Putamen (tissue), 1 donor: ENCODE results near the gene C5AR2.
"Not testable (repeated sequence)": the region's sequence is repeated elsewhere in the genome, so short reads cannot be mapped to it uniquely, and the experiment has no call there.

Experiments used
- DNase-seq: peaks from one replicate; pipeline ENCODE4 v3.0.0-alpha.2; 2016; ENCODE audit warnings: low spot score

Gene C5AR2

DNA sequence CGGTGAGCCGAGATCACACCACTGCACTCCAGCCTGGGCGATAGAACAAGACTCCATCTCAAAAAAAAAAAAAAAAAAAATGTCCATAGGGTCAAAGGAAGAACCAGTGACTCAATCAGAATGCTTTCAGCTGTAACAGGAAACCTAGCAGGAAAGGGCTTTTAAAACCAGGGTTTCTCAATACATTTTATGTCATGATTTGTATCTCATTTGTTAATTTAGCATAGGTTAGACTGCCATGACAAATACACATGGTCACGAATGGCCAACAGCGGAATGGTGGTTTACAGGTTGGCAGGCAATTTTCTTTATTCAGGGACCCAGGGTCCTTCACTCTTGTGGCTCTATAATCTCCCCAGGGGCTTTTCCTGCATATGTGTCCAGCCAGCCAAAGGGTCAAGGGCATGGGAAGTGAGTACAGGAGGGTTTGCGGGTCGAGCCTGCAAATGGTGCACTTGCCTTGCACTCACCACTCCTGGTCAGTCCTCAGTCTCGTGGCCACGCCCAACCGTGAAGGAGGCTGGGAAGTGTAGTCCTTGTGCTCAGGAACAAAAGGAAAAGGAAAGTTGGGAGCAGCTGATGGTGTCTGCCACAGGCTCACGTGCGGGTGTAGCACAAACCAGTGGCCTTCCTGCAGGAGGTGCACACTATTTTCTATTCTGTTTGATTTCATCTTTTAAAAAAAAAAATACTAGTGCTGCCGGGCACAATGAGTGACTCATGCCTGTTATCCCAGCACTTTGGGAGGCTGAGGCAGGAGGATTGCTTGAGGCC lies 32.0 kb downstream of the C5AR2 start:
- no peak for DNase-seq

GRCh38 chr19:47365455-47365854 lies 33.5 kb downstream of the C5AR2 start:
- DNase-seq: not testable (repeated sequence)

DNA sequence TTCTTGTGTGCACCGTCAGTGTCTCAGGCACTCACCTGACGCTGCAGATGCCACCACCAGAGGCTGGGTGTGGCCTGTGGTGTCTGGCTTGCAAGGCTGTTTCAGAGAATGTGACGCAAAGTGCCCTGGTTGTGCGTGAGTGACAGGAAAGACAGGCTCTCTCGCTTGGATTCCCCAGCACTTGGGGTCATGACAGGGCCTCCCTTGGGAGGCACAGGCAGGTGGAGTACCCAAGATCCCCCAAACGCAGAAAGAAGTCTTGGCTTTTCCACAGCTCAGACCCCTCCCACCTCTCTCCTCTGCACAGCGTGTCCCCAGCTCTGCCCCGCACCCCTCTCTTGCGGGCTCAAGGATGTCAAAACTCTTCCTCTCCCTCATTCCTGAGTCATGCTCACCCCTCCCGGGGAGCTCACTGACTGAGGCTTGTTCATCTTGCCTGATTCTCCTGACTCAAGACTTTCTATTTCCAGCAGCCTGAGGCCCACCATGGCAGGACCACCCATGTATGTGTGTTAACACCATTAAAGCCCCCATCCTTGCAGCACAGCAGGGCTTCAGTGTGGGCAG lies 38.2 kb downstream of the C5AR2 start:
- peak; percentile 43 for DNase-seq

- no peak for DNase-seq
Observed at GRCh38 chr19:47371261-47371660, 39.3 kb downstream of the C5AR2 start.

DNA sequence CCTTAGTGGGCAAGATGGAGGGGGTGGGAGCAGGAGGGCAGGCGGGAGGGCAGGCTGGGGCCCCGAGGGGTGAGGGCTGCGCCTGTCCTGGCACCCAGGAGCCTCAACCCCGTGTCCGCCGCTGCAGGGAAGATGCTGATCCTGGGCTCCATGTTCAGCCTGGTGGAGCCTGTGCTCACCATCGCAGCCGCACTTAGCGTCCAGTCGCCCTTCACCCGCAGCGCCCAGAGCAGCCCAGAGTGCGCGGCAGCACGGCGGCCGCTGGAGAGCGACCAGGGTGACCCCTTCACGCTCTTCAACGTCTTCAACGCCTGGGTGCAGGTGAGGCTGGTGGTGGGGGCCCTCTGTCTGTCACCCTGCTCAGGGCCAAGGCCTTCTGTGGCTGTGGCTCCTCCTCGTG lies 40.6 kb downstream of the C5AR2 start:
- DNase-seq: no peak

DNA sequence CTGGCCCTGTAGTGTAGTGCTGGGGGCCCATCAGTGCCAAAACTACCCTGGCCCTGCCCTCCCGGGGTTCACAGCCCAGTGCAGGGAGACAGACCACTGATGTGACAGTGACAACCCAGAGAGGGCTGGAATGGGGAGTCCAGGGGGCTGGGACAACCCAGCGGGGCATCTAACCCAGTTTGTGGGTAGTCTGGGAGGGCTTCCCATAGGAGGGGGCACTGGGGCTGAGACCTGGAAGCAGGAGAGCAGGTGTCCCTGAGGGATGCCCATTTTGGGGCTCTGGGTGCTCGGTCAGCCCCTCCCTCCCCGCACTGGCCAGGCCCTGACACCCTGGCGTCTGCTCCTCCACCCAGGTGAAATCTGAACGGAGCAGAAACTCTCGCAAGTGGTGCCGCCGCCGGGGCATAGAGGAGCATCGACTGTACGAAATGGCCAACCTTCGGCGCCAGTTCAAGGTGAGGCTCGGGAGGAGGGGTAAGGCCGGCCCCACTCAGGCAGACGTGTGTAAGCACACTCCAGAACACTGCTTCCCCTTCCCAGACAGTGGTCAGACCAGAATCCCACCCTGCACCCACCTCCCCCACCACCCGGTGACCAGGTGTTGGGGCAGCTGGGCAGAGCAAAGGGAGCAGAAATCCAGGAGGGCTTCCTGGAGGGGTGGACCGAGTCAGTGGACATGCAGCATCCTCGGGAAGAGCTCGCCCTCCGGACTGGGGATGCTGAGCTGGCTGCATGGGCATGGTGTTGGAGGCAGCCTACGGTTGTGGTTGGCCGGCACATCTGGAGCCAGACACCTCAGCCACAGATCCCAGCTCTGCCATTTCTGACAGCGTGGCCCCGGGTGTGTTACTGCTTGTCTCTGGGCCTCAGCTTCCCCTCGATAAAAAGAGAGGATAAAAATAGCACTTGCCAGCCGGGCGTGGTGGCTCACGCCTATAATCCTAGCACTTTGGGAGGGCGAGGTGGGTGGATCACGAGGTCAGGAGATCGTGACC lies 41.6 kb downstream of the C5AR2 start:
- no peak for DNase-seq

DNA sequence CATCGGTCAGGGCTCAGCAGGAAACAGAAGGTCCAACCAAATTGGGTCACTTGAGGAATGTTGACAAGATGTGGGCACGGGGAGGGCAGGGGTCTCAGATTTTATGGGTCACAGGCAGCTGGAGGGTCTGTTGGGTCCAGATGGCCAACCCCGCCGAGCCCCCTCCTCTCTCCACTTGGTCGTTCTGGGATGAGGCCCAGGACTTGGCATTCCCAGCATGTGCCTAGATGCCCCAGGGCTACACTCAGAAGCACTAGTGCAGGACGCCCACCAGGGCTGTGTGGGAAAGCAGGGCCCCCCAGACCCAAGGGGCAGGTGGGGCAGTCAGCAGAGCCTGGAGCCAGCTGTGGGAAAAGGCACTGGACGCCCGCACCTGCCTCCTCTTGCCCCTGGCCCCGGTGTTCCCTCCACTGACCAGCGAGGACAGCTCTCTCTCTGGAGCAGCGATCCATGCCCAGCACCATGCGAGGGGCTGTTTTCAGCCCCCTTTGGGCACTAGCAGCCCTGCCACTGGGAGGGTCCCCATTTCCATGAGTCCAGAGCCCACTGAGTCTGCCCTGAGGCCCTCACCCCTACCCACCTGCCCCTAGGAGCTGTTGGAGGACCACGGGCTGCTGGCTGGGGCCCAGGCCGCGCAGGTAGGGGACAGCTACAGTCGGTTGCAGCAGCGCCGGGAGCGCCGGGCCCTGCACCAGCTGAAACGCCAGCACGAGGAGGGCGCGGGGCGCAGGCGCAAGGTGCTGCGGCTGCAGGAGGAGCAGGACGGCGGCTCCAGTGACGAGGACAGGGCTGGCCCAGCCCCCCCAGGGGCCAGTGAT lies 43.1 kb downstream of the C5AR2 start:
- no peak for DNase-seq

DNA sequence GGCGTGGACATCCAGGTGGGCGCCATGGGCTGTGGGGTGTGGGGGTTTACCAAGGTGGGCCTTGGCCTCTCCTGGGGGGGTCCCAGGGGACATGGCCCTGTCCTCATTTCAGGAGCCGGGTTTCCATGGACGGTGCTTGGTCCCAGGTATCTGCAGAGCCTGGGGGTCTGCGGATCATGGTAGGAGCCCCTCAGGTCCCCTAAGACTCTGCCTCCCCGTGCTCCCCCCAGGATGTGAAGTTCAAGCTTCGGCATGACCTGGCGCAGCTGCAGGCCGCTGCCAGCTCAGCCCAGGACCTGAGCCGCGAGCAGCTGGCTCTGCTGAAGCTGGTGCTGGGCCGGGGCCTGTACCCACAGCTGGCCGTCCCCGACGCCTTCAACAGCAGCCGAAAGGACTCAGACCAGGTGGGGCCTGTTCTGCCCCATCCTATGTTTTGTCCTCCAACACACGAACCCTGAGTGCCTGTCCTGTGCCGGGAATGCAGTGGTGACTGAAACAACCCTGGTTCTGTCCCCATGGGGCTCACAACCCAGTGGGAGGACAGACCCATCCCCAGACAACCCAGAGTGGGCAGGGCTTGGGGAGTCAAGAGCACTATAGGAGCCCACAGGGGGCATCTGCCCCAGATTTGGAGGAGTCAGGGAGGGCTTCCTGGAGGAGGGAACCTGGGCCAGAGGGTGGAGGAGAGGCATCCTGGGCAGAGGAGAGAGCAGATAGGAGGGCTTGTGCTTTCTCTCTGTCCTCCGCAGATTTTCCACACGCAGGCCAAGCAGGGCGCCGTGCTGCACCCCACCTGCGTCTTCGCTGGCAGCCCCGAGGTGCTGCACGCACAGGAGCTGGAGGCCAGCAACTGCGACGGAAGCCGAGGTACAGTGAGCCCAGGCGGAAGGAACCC lies 44.0 kb downstream of the C5AR2 start:
- no peak for DNase-seq

DNA sequence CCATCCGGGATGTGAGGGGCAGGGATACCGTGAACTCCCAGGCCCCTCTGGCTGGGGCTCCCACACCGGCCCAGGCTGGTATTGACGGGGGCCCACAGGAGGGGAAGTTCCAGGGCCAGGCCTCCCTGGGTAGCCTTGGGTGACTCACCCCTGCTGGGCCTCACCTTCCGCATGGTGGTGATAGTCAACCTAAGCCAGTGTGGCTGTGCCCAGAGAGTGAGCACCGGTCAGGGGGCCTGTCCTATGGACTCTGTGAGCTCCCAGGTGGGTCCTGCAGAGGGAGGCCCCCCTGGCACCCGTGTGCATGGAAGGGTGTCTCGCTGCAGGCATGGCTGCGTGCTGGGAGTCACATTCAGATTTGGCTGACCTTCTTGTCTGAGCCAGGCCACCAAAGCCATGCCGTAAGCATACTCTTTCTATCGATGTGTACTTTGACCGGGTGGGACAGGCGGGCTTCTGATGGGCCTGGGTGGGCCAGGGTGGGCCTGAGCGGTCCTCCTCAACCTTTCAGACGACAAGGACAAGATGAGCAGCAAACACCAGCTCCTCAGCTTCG lies 44.7 kb downstream of the C5AR2 start:
- DNase-seq: no peak

- no peak for DNase-seq
Observed at GRCh38 chr19:47377208-47377701, 45.3 kb downstream of the C5AR2 start.

DNA sequence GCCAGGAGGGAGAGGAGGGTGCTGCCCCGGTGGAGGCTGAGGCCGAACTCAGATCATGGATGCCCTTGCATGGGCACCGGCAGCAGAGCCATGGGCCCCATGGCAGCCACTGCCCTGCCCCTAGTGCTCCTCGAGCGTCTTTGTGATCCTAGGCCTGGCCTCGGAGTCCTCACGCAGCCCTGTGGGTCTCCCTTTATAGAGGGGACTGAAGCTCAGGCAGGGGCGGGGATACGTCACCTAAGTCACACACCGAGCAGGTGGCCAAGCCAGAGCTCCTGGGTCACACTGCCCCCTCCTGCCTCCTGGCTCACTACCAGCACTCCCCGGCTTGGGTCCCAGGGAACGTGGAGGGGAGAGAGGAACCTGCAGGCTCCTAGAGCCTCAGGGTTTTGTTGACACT lies 45.8 kb downstream of the C5AR2 start:
- DNase-seq: no peak

GRCh38 chr19:47378246-47378645 lies 46.3 kb downstream of the C5AR2 start:
- no peak for DNase-seq

DNA sequence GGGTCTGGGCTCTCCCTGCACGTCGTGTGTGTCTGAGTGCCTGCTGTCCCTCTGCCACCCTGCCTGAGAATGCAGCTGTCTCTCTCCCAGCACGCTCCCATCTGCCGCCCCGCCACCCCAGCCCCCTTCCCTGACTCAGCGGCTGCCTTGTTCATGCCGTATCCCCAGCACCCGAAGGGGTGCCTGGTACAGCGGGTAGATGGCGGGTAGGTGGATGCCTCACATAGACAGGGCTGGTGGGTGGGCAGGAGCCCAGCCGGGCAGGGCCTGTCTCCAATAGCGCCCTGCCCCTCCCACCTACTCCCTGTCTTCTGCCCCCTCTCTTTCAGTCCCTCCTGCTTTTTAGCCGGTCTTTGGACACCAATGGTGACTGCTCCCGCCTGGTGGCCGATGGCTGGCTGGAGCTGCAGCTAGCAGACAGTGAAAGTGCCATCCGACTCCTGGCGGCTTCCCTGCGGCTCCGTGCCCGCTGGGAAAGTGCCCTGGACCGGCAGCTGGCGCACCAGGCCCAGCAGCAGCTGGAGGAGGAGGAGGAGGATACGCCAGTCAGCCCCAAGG lies 47.5 kb downstream of the C5AR2 start:
- peak; percentile 66 for DNase-seq

- no peak for DNase-seq
Observed at GRCh38 chr19:47380559-47380958, 48.6 kb downstream of the C5AR2 start.

- DNase-seq: no peak
Observed at GRCh38 chr19:47381121-47381520, 49.1 kb downstream of the C5AR2 start.

GRCh38 chr19:47381653-47382279 lies 49.8 kb downstream of the C5AR2 start:
- DNase-seq: no peak

DNA sequence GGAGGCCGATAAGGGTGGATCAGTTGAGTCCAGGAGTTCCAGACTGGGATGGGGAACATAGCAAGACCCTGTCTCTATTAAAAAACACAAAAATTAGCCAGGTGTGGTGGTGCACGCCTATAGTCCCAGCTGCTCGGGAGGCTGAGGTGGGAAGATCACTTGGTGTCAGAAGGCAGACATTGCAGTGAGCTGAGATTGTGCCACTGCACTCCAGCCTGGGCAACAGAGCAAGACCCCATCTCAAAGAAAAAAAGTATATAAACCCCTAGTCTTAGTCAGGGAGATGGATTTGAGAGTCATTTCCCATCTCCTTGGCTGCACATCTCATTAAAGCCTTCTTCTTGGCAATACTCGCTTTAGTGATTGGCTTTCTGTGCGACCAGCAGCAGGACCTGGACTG lies 51.9 kb downstream of the C5AR2 start:
- DNase-seq: not testable (repeated sequence)

GRCh38 chr19:47384533-47384932 lies 52.6 kb downstream of the C5AR2 start:
- DNase-seq: not testable (repeated sequence)

GRCh38 chr19:47386582-47386981 lies 54.6 kb downstream of the C5AR2 start:
- not testable (repeated sequence) for DNase-seq
